NCI-H2227 (cell line): Measurements from ENCODE around the gene PLK1.
A peak's percentile ranks its signal among the peaks of the same experiment; 100 is the strongest.

Source experiments
- DNase-seq: peaks from one replicate; lab custom pipeline; 2025; ENCODE audit not compliant: unreplicated experiment; lab: John Stamatoyannopoulos, UW

PLK1 gene

DNA sequence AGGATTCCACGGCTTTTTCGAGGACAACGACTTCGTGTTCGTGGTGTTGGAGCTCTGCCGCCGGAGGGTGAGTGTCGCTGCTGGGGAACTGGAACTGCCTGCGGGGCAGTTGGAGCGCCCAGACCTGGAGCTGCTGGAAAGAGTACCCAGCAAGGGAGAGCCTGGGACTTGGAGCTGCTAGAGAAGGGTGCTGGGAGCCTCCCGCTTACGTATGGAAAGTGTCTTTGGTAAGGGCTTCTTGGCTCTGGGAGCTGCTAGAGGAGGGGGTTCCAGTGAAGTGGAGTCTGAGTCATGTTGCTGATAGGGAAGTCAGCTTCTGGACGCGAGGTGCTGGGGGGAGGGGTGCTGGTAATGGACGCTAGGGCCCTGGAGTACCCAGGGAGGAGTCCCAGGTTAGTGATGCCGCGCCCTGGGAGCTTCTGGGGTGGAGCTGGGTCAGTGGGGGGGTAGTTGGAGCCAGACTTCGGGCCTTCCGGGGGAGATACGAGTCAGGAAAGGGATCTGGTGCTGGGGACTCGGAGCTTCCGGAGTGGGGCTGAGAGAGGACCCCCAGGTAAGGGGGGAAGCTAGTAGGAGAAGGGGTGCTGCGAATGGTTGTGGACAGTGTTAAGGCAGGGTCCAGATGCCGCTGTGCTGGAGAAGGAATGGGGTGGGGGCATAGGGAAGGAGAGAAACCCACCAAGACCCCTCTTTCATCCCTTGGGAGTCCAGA, 741 bp downstream of the PLK1 start:
- peak; percentile 38 for DNase-seq

DNA sequence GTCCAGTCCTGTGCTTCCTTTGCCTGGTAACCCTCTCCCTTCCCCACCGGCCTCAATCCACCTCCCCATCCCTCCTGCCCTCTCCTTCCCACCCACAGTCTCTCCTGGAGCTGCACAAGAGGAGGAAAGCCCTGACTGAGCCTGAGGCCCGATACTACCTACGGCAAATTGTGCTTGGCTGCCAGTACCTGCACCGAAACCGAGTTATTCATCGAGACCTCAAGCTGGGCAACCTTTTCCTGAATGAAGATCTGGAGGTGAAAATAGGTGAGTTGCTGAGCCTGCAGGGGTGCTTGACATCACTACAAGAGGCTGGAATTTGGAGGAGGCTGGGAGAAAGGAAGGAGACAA, 1.3 kb downstream of the PLK1 start:
- DNase-seq: no peak

DNA sequence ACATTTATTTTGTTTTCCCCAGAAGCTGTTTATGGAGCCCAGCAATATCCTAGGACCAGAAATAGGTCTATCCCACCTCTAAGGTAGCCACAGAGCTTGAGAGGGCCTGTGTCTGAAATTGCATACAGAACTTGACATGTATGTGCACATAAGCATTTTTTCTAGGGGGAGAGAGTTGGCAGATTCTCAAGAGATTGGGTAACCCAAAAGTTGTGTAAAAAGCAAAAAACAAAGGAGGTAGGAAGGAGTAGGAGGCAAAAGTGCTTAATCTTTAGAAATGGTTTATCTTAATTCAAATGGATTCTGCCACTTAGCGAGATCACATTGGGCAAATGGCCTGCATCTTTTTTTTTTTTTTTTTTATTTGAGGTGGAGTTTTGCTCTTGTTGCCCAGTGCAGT, 3.5 kb downstream of the PLK1 start:
- DNase-seq: no peak

DNA sequence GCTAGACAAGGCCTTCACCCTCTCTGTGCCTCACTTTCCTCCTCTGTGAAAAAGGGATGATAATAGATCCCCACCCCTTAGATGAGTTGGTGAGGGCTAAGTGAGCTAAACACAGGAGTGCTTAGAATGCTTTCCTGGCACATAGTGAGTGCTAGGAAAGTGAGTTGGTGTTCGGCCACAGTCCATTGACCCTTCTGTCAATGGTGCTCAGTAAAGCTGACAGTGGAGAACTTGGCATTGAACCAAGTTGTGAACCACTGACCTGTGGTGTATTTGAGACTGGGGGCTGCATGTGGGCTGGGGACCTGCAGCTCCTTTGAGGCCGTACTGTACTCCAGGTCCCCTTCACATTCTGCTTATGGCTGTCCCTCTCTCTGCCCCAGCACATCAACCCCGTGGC, 4.8 kb downstream of the PLK1 start:
- no peak for DNase-seq

- no peak for DNase-seq
Measured at GRCh38 chr16:23687034-23687808, 8.5 kb downstream of the PLK1 start.

- DNase-seq: no peak
Measured at GRCh38 chr16:23689442-23690187, 10.9 kb downstream of the PLK1 start.

- DNase-seq: no peak
Measured at GRCh38 chr16:23690771-23691482, 12.2 kb downstream of the PLK1 start.

DNA sequence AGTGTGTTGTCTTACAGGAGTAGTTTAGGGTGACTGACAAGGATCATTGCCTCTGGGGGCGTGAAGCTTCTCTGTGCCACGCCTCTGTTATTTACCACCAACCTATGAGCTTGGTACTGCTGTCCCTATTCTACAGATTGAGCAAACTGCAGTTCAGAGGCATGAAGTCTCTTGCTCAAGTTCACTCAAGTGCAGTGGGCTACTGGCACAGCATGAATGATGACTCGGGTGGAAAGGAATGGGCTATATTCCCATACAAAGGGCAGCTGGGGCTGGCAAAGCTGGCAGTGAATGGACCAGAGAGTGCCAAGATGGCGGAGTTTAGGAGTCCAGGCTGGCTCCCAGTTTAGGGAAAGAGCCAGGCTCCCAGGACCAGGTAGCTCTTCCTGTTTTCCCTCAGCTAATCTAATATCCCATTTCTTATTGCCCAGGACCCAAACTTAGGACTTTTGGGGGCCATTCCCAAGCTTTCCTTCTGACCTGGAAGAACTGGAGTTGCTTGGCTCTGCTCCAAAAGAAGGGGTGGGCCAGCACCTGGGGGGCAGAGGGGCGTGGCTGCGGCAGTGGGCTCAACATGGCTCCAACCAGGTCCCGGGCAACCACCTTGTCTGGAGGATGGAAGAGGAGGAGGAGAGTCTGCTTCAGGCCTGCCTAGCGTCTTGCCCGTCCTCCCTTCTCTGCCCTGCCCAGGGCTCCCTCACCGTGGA, 12.9 kb downstream of the PLK1 start:
- no peak for DNase-seq

DNA sequence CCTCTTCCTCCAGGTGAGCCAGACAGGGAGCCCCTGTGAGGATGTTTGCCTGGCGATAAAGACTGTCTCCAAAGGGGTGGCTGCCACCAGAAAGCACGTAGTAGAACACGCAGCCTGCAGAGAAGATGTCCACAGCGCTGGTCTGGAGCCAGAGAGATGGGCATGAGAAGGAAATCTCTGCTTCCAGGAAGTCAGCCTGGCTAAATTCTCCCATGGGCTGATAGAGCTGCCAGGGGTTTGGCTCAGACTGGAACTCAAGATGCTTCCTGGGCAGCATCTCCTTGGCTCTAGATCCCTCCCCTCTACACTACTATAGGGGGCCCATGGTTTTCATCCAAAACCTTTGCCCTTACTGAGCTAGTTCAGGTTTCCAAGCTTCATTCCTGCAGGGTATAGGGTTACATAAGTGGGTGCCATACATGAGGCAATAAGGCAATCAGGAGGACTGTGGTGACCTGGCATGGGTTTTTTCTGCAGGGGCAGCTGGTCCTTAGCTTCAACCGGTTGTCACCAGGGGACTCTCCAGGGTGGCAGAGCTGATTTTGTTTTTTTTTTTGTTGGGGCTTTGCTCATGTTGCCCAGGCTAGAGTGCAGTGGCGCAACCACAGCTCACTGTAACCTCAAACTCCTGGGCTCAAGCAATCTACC, 13.6 kb downstream of the PLK1 start:
- DNase-seq: no peak

DNA sequence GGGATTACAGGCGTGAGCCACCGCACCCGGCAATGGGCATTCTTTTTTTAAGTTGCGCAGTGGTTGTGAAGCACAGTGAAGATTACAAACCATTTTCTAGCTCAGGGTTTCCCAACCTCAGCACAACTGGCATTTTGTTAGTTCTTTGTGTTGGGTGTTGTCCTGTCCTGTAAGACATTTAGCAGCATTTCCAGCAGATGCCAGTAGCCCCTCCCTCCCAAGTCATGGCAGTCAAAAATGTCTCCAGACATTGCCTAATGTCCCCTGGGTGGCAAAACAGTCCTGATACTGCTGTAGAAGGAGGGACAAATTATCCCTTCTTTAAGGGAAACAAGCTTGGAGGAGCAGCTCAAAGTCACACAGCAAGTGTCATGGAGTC, 15.6 kb downstream of the PLK1 start:
- no peak for DNase-seq

DNA sequence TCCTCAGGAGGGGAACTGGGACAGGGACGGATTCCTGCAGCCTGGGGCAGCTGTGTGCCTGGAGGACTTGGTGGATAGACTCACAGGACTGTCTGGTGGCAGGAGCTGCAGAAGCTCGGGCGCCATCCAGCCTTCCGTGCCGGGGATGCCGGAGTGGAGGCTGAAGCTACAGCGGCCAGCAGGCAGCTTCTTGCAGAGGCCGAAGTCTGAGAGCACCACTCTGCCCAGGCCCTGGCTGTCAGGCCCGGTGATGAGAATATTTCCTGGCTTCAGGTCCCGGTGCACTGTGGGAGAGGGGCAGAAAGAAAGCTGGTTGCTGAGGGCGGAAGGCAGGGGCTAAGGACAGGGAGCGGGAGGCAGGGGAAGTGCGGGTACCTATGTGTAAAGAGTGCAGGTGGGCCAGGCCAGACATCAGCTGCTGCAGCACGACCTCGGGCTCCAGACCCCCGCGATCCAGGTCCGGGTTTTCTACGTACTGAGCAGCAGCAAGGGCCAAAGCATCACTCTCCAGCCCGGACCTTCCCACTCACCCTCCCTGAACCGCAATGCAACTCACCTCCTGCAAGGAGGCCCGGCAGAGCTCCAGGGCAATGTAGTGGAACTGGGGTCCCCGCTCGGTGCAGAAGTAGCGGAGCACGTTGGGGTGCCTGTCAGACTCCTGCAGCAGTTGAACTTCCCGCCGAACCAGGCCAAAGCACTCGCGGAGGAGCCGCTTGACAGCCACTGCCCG, 16.1 kb downstream of the PLK1 start:
- peak; percentile 63 for DNase-seq

DNA sequence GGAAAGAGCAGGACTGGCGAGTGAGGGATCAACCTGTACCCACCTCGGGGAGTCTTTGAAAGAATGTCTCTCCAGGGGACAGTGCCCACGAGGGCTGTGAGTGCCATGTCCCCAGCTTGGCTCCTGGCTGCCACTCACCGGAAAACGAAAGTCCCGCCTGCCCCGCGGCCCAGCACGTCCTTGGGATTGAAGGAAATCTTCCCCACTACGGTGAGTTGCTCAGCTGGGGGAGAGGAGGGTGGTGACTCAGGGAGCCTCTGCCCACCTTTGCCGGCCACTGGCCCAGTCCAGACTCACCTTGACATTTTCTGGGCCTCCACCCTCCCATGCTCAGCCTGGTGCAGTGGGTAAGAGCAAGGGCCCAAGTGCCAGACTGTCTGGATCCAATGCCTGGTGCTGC, 17.1 kb downstream of the PLK1 start:
- no peak for DNase-seq

DNA sequence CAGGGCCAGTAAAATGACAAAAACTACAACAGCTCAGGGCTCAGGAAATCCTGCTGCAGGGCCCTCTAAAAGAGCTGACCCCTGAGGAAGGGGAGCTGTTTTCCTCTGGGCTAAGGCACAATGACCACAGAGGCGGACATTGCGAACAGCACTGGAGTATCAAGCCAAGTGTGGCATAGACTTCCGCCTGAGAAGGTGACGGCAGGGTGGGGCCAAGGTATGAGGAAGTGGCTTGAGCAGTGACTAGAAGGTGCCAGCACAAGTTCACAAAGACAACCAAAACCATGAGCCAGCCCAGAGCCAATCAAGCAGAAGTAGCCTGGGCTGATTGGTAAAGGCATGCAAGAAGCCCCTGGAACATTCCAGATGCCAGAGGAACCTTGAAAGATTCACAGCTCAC, 20.4 kb downstream of the PLK1 start:
- no peak for DNase-seq

- no peak for DNase-seq
Measured at GRCh38 chr16:23700093-23700492, 21.4 kb downstream of the PLK1 start.

- no peak for DNase-seq
Measured at GRCh38 chr16:23700509-23700908, 21.8 kb downstream of the PLK1 start.

GRCh38 chr16:23701045-23701444, 22.4 kb downstream of the PLK1 start:
- DNase-seq: no peak

DNA sequence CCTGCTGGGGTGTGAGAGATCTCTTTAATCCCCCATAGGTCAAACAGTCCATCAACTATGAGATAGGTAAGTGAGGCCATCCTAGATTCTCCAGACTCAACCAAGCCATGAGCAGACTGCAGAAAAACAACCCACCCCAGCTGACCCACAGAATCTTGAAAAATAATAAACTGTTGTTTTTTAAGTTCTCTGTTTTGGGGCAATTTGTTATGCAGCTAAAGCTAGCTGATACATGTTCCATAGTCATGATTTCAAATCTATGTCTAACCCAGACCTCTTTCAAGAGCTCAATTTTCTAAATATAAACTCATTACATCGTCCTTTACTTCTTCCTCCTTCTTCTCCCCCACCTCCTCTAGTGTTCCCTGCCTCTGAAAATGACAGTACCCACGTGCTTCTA, 24.3 kb downstream of the PLK1 start:
- DNase-seq: no peak

DNA sequence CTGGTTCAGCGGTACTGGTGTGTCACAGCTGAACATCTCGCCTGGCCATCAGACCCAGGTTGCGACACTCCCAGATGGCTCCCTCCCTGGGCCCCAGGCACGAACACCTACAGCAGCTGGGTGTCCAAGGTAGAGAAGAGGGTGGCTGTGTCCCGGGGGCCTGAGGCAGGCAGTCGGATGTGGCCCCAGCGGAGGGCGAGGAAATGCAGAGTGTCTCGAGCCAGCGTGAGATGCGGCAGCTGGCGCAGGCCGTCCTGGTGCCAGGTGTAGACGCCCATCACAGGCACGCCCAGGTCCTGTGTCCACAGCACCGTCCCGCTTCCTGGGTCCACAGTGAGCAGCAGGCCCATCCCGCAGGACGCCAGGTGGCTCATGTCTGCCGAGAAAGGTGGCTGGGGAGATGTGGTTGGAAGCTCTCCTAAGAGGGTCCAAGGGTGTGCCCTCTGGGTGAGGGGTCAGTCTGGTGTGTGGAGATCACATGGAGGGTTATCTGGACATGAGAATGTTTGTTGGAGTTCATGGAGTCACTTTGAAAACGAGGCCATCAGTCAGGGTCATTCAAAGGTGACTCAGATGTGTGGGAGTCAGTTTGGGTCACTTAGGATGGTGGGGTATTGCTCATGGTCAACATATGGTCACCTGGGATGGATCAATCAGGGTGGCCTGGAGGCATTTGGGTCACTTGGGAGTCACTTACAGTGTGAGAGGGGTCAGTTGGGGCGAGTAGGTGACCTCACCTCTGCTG, 26.3 kb downstream of the PLK1 start:
- no peak for DNase-seq

DNA sequence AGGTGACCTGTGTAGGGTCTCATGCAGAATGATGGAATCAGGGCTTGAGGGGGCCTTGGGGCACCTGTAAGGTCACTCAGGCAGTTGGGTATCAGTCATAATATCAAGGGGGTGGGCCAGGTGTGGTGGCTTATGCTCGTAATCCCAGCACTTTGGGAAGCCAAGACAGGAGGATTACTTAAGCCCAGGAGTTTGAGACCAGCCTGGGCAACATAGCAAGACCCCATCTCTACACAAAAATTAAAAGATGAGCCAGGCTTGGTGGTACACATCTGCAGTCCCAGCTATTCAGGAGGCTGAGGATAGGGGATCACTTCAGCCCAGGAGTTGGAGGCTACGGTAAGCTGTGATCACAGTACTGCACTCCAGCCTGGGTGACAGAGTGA, 26.8 kb downstream of the PLK1 start:
- no peak for DNase-seq
